DOHH2 (cell line): Measurements from ENCODE around the gene CCDC69.

Experiments used
- H3F3A ChIP-seq: fragments of 200-600 bp; sonication (generic), shearing (Covaris generic); 2 replicates; pipeline ENCODE4 v1.6.0; 2016; ENCODE audit warnings: antibody characterized with exemption, mild to moderate bottlenecking; ENCODE audit not compliant: control insufficient read depth, insufficient read depth
- H3K27ac ChIP-seq: fragments of 200-600 bp; sonication (generic); 2 replicates; pipeline ENCODE4 v1.5.1; 2014; ENCODE audit warnings: low read depth, mild to moderate bottlenecking, low read length, moderate library complexity
- H3K27me3 ChIP-seq: fragments of 200-600 bp; sonication (generic); 2 replicates; pipeline ENCODE4 v1.6.1; 2014; ENCODE audit warnings: mild to moderate bottlenecking, low read length, mixed read lengths; ENCODE audit not compliant: control insufficient read depth
- H3K36me3 ChIP-seq: fragments of 200-600 bp; sonication (generic); 2 replicates; pipeline ENCODE4 v1.6.1; 2014; ENCODE audit warnings: mild to moderate bottlenecking, low read length, moderate library complexity, mixed read lengths; ENCODE audit not compliant: control insufficient read depth
- H3K4me1 ChIP-seq: fragments of 200-600 bp; sonication (generic); 2 replicates; pipeline ENCODE4 v1.6.1; 2014; ENCODE audit warnings: mild to moderate bottlenecking, low read length, mixed read lengths; ENCODE audit not compliant: control insufficient read depth
- H3K4me2 ChIP-seq: fragments of 200-600 bp; sonication (generic); 2 replicates; pipeline ENCODE4 v1.6.0; 2014; ENCODE audit warnings: mild to moderate bottlenecking, low read length, moderate library complexity
- H3K4me3 ChIP-seq: fragments of 200-600 bp; sonication (generic); 2 replicates; pipeline ENCODE4 v1.5.1; 2014; ENCODE audit warnings: mild to moderate bottlenecking, low read length, mixed read lengths
- H3K79me2 ChIP-seq: fragments of 200-600 bp; sonication (generic); 2 replicates; pipeline ENCODE4 v1.6.1; 2014; ENCODE audit warnings: mild to moderate bottlenecking, low read length, mixed read lengths; ENCODE audit not compliant: control insufficient read depth
- H3K9me2 ChIP-seq: fragments of 200-600 bp; sonication (generic); replicated peaks from 2 replicates; pipeline ENCODE4 v1.6.1; 2014; ENCODE audit warnings: mild to moderate bottlenecking, low read length, mixed read lengths; ENCODE audit not compliant: control insufficient read depth
- H3K9me3 ChIP-seq: fragments of 200-600 bp; sonication (generic); 2 replicates; pipeline ENCODE4 v1.6.1; 2014; ENCODE audit warnings: antibody characterized with exemption, low read length, mixed read lengths; ENCODE audit not compliant: control insufficient read depth, insufficient read depth
- H4K20me1 ChIP-seq: fragments of 200-600 bp; sonication (generic); 2 replicates; pipeline ENCODE4 v1.6.0; 2014; ENCODE audit warnings: low read depth, mild to moderate bottlenecking, antibody characterized with exemption, low read length, moderate library complexity; ENCODE audit not compliant: control insufficient read depth, insufficient read depth
- EZH2phosphoT487 ChIP-seq: fragments of 200-600 bp; sonication (generic); IDR thresholded peaks from 2 replicates; pipeline ENCODE4 v1.6.1; 2017; ENCODE audit warnings: borderline replicate concordance, mild to moderate bottlenecking, antibody characterized with exemption, low read length, moderate library complexity, mixed read lengths
- TF ChIP-seq, protein P1 (sequence below): fragments of 200-600 bp; sonication (generic); IDR thresholded peaks from one replicate; pipeline ENCODE4 v1.5.1; 2014; ENCODE audit warnings: antibody characterized with exemption, mild to moderate bottlenecking, low read depth, low read length; ENCODE audit not compliant: poor library complexity, severe bottlenecking

CCDC69 gene

DNA sequence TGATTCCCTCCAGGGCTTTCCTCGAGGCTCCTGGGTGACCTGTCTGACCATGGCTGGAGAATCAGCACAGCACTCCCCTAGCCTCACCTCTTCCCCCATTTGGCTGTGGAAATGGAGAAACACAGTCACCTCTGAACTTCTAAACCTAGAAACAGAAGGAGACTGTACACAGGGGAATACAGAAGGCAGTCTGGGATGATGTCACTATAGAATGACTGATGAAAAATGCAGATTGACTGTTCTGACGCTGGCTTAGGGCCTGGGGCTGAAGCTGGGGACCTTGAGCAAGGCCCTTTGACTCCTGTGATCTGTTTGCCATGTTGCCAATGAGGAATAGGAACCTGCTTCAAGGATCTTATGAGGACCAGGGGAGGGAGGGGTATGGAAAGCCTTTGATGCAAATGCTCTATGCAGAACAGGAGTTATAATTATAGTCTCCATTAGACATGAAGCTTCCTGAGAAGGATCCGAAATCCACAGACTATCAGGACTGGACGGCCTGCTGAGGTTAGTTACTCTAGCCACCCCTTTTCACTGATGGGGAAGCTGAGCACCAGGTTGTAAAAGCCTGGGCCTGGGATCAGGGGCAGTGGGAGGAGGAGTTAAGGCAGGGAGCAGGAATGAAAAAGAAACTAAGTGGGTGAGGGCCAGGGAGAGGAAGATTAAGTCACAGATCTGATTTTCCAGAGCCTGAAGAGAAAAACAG, 41.9 kb downstream of the CCDC69 start:
- H3K9me2 ChIP-seq, result no peaks in the 10 kb centered on the region
- no peak overlapping the region for H3K4me2 ChIP-seq
- H4K20me1 ChIP-seq, result no peaks in the 10 kb centered on the region
- no peaks in the 10 kb centered on the region for H3K9me3 ChIP-seq
- H3K36me3 ChIP-seq, result peaks cover 44% of the 10 kb centered on the region
- no peaks in the 10 kb centered on the region for H3K27me3 ChIP-seq
- no peak for TF ChIP-seq EZH2phosphoT487
- TF ChIP-seq, protein P1, sequence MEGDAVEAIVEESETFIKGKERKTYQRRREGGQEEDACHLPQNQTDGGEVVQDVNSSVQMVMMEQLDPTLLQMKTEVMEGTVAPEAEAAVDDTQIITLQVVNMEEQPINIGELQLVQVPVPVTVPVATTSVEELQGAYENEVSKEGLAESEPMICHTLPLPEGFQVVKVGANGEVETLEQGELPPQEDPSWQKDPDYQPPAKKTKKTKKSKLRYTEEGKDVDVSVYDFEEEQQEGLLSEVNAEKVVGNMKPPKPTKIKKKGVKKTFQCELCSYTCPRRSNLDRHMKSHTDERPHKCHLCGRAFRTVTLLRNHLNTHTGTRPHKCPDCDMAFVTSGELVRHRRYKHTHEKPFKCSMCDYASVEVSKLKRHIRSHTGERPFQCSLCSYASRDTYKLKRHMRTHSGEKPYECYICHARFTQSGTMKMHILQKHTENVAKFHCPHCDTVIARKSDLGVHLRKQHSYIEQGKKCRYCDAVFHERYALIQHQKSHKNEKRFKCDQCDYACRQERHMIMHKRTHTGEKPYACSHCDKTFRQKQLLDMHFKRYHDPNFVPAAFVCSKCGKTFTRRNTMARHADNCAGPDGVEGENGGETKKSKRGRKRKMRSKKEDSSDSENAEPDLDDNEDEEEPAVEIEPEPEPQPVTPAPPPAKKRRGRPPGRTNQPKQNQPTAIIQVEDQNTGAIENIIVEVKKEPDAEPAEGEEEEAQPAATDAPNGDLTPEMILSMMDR, result no peak
- no peak overlapping the region for H3K4me3 ChIP-seq
- no peaks in the 10 kb centered on the region; the same call in 1 of the 2 replicates for H3K4me1 ChIP-seq
- no peaks in the 10 kb centered on the region for H3F3A ChIP-seq
- H3K79me2 ChIP-seq, result no peaks in the 10 kb centered on the region
- H3K27ac ChIP-seq, result no peak overlapping the region

DNA sequence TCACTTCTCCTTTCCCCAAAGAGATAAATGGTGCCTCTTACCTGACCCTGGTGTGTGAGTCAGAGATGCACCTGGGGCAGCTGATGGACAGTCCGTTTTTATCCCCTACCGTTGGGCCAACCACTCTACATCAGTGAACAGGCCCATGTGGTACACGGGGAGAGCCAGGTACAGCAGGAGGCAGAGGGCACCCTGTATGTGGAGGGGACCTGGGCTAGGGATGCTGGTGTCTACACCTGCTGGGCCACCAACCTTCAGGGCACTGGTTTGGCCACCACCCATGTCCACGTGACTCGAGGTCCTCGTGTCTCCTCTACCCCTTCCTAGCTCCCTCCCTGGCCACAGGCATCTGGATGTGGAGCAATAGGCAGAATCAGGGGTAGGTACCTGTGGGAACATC, 43.6 kb downstream of the CCDC69 start:
- Histone ChIP-seq H3F3A (no peaks in the 10 kb centered on the region), H4K20me1 (no peaks in the 10 kb centered on the region), H3K79me2 (no peaks in the 10 kb centered on the region), H3K36me3 (peaks cover 30% of the 10 kb centered on the region), H3K4me3 (no peak overlapping the region), H3K9me2 (no peaks in the 10 kb centered on the region), H3K9me3 (no peaks in the 10 kb centered on the region), H3K27ac (no peak overlapping the region), H3K27me3 (no peaks in the 10 kb centered on the region), H3K4me1 (no peaks in the 10 kb centered on the region; the same call in 1 of the 2 replicates), H3K4me2 (no peak overlapping the region)
- TF ChIP-seq, protein P1, result no peak
- no peak for TF ChIP-seq EZH2phosphoT487

DNA sequence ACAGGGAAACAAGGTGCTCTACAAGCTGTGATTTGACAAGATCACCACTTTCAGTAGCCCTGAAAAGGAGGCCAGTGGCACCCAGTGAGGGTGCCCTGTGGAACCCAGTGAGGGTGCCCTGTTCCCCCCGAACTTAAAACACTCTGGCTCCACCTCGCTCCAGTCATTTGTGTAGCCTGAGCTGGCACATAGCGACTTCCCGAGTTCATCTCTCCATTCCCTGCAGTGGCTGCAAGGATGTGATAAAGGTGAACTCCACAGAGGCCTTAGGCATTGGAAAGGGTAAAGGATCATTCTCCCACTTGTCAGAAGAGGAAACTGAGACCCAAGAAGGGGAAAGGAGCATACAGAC, 44.4 kb downstream of the CCDC69 start:
- no peak overlapping the region for H3K27ac ChIP-seq
- no peaks in the 10 kb centered on the region for H3K9me3 ChIP-seq
- H3K27me3 ChIP-seq, result no peaks in the 10 kb centered on the region
- no peaks in the 10 kb centered on the region for H3K9me2 ChIP-seq
- no peaks in the 10 kb centered on the region for H3F3A ChIP-seq
- no peak overlapping the region for H3K4me3 ChIP-seq
- no peak for TF ChIP-seq EZH2phosphoT487
- TF ChIP-seq, protein P1, result no peak
- H3K4me2 ChIP-seq, result no peak overlapping the region
- H3K36me3 ChIP-seq, result peaks cover 22% of the 10 kb centered on the region
- no peaks in the 10 kb centered on the region for H3K79me2 ChIP-seq
- no peaks in the 10 kb centered on the region; the same call in 1 of the 2 replicates for H3K4me1 ChIP-seq
- H4K20me1 ChIP-seq, result no peaks in the 10 kb centered on the region
